Lung (tissue), 12 donors: ENCODE results near the gene C10orf67. TPM values are rescaled to one million over a fixed set of nuclear protein-coding genes. Genes with fewer than 3 reads are reported as not detected.
A peak's percentile ranks its signal among the peaks of the same experiment; 100 is the strongest.

ENCODE experiments used
- ATAC-seq: fragments of 200-7000 bp; cut with Tn5 transposase; one replicate; pipeline ENCODE4 v1.9.1; 2020; ENCODE audit warnings: moderate number of reproducible peaks; ENCODE audit not compliant: insufficient read depth, low FRiP score
- DNase-seq, 3 donors: peaks; one replicate each; pipeline ENCODE4 v3.0.0-alpha.2; 2013 to 2017
- H3K27ac ChIP-seq, 2 donors: one replicate each; pipeline ENCODE4 v1.5.1; 2013; ENCODE audit warnings: mild to moderate bottlenecking in 2 of 2, moderate library complexity in 2 of 2, control low read depth in 1 of 2, inconsistent platforms in 1 of 2, low read depth in 1 of 2, low read length in 1 of 2
- H3K27me3 ChIP-seq, 3 donors: one replicate each; pipeline ENCODE4 v1.5.1; 2013; ENCODE audit warnings: low read length in 2 of 3; ENCODE audit not compliant: control insufficient read depth in 3 of 3, insufficient read depth in 3 of 3
- H3K36me3 ChIP-seq, 4 donors: one replicate each; pipeline ENCODE4 v1.5.1; 2013; ENCODE audit warnings: low read length in 4 of 4, mild to moderate bottlenecking in 1 of 4, moderate library complexity in 1 of 4; ENCODE audit not compliant: control insufficient read depth in 4 of 4, insufficient read depth in 4 of 4
- H3K4me1 ChIP-seq, 5 donors: one replicate each; pipeline ENCODE4 v1.5.1; 2013; ENCODE audit warnings: low read length in 5 of 5, mild to moderate bottlenecking in 2 of 5, moderate library complexity in 1 of 5; ENCODE audit not compliant: control insufficient read depth in 5 of 5, insufficient read depth in 5 of 5
- H3K4me3 ChIP-seq: one replicate; pipeline ENCODE4 v1.5.1; 2013; ENCODE audit warnings: mild to moderate bottlenecking, control low read depth, moderate library complexity
- H3K9ac ChIP-seq, 2 donors: one replicate each; pipeline ENCODE4 v1.5.1; 2013; ENCODE audit warnings: low read length in 2 of 2, control low read depth in 1 of 2; ENCODE audit not compliant: insufficient read depth in 1 of 2
- H3K9me3 ChIP-seq, 4 donors: one replicate each; pipeline ENCODE4 v1.5.1; 2013; ENCODE audit warnings: low read length in 3 of 4, mild to moderate bottlenecking in 1 of 4, moderate library complexity in 1 of 4; ENCODE audit not compliant: control insufficient read depth in 4 of 4, insufficient read depth in 3 of 4
- CTCF ChIP-seq: IDR thresholded peaks from 2 replicates; pipeline ENCODE4 v1.5.1; 2012; ENCODE audit warnings: mild to moderate bottlenecking; ENCODE audit errors: control extremely low read depth, extremely low read depth
- WGBS, 2 donors: extraction: QIAGEN DNeasy Blood & Tissue Kit; methylation state at CpG; one replicate each; pipeline ENCODE4 v1.1.7; 2013; 5-methylcytosine and 5-hydroxymethylcytosine counted together
- polyA plus RNA-seq, 2 donors: library from polyadenylated mRNA; stranded (reverse); fragments of 200-250 nt; gene quantifications; one replicate each; pipeline ENCODE4 v1.2.1, GENCODE V29; 2013
- total RNA-seq, 2 donors: library from RNA; depleted of rRNA in 1 of 2; stranded (reverse); fragments of >200 nt in 1 of 2; gene quantifications; one replicate each; pipeline ENCODE4 v1.2.1, GENCODE V29; 2014 to 2021
- donor health status: control.
- donor health status: control.
- donor health status: Bipolar disorder and iron deficiency.
- donor health status: healthy.
- donor health status: DM: yes; HTN: yes; CAD: no.

The C10orf67 gene
- total and polyA plus RNA-seq, 4 donors, result 0.33 to 2.3 (median 0.91) TPM

- no peak for ATAC-seq
- Histone ChIP-seq H3K9ac (no peak overlapping the region), H3K36me3 (no peaks in the 10 kb centered on the region), H3K27ac (no peak overlapping the region), H3K4me3 (no peak overlapping the region), H3K4me1 (no peaks in the 10 kb centered on the region), H3K27me3 (no peaks in the 10 kb centered on the region), H3K9me3 (peaks cover 0 to 2% (median 0%) of the 10 kb centered on the region in 4 donors)
- 92 to 95% methylated on average over 3 of the region's 3 CpGs for WGBS, 2 donors
- TF ChIP-seq CTCF, result no peak
- DNase-seq, result no peak
Measured at GRCh38 chr10:23386052-23386451, 41.5 kb upstream of the C10orf67 start.

GRCh38 chr10:23384364-23384763 is 39.8 kb upstream of the C10orf67 start:
- Histone ChIP-seq H3K36me3 (no peaks in the 10 kb centered on the region), H3K9ac (no peak overlapping the region), H3K4me3 (no peak overlapping the region), H3K4me1 (no peaks in the 10 kb centered on the region), H3K27me3 (no peaks in the 10 kb centered on the region), H3K9me3 (peaks cover 0 to 2% (median 0%) of the 10 kb centered on the region in 4 donors), H3K27ac (no peak overlapping the region)
- 71 to 73% methylated on average over 1 of the region's 1 CpG for WGBS, 2 donors
- ATAC-seq (peak; percentile 16), DNase-seq (no peak)
- TF ChIP-seq CTCF, result no peak

GRCh38 chr10:23383637-23384036 is 39.0 kb upstream of the C10orf67 start:
- Histone ChIP-seq H3K36me3 (no peaks in the 10 kb centered on the region), H3K4me1 (no peaks in the 10 kb centered on the region), H3K9me3 (no peaks in the 10 kb centered on the region), H3K4me3 (no peak overlapping the region), H3K9ac (no peak overlapping the region), H3K27me3 (no peaks in the 10 kb centered on the region), H3K27ac (no peak overlapping the region)
- WGBS, 2 donors, result 79 to 90% methylated on average over 2 of the region's 2 CpGs
- DNase-seq (no peak), ATAC-seq (no peak)
- no peak for TF ChIP-seq CTCF
